GM23338 (cell line): ENCODE data around the gene ZFP42.

Experiments
- CREB1 ChIP-seq: fragments of 250-450 bp; sonication (Bioruptor Pico); IDR thresholded peaks from 2 replicates; pipeline ENCODE4 v1.5.0; 2020; ENCODE audit warnings: low read depth, mild to moderate bottlenecking, moderate library complexity
- EZH2 ChIP-seq: fragments of 200-600 bp; sonication (generic); IDR thresholded peaks from one replicate; pipeline ENCODE4 v1.8.0; 2017; ENCODE audit warnings: antibody characterized with exemption, mild to moderate bottlenecking, low read depth; ENCODE audit not compliant: unreplicated experiment
- EZH2phosphoT487 ChIP-seq: fragments of 200-600 bp; sonication (generic); IDR thresholded peaks from one replicate; pipeline ENCODE4 v1.8.1; 2018; ENCODE audit warnings: antibody characterized with exemption; ENCODE audit not compliant: unreplicated experiment
- JUNB ChIP-seq: IDR thresholded peaks from one replicate; pipeline ENCODE4 v1.6.1; 2016; ENCODE audit warnings: antibody characterized with exemption; ENCODE audit not compliant: unreplicated experiment
- POLR2AphosphoS5 ChIP-seq: IDR thresholded peaks from 2 replicates; pipeline ENCODE4 v1.6.1; 2016; ENCODE audit warnings: antibody characterized with exemption, low read depth
- ZNF114 ChIP-seq: fragments of 250-450 bp; sonication (Bioruptor Pico); IDR thresholded peaks from 2 replicates; pipeline ENCODE4 v1.5.0; 2020; ENCODE audit warnings: mild to moderate bottlenecking, moderate library complexity
- TF ChIP-seq, protein P1 (sequence below), 2 experiments: fragments of 200-600 bp in 1 of 2; sonication (generic) in 1 of 2; conservative IDR thresholded peaks; 2 replicates each; pipeline versions ENCODE4 v1.5.1 to v1.6.1; 2016 to 2017; ENCODE audit warnings: antibody characterized with exemption in 2 of 2, low read depth in 2 of 2, mild to moderate bottlenecking in 2 of 2, moderate library complexity in 1 of 2
- TF ChIP-seq, protein P2 (sequence below): IDR thresholded peaks from one replicate; pipeline ENCODE4 v1.6.1; 2018; ENCODE audit warnings: antibody characterized with exemption; ENCODE audit not compliant: unreplicated experiment

DNA sequence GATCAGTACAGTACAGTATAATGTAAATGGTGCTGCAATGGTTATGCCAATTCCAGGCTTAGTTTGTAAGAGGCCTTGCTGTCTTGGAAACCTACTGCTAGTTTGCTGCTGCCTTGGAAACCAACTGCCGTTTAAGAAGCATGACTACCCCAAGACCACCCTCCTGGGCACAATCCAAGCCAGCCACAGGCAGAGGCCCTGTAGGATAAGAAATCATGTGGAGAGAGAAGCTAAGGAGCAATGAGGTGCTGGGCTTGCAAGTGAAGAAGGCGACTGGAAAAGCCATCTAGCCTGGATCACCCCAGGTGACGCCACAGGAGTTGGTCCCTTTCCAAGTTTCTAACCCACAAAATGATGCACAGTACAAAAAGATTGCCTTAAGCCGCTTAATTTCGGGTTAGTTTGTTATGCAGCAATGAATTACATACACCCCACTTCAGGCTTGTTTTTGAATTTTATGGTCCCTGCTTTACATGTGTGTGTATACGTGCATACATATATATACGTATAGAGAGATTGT is 16.9 kb downstream of the ZFP42 start:
- TF ChIP-seq POLR2AphosphoS5: no peak
- TF ChIP-seq, protein P1, sequence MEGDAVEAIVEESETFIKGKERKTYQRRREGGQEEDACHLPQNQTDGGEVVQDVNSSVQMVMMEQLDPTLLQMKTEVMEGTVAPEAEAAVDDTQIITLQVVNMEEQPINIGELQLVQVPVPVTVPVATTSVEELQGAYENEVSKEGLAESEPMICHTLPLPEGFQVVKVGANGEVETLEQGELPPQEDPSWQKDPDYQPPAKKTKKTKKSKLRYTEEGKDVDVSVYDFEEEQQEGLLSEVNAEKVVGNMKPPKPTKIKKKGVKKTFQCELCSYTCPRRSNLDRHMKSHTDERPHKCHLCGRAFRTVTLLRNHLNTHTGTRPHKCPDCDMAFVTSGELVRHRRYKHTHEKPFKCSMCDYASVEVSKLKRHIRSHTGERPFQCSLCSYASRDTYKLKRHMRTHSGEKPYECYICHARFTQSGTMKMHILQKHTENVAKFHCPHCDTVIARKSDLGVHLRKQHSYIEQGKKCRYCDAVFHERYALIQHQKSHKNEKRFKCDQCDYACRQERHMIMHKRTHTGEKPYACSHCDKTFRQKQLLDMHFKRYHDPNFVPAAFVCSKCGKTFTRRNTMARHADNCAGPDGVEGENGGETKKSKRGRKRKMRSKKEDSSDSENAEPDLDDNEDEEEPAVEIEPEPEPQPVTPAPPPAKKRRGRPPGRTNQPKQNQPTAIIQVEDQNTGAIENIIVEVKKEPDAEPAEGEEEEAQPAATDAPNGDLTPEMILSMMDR (conservative IDR thresholded peaks at IDR 0.05; ENCODE audit: low read depth in 2 of 2): no peak
- TF ChIP-seq EZH2: no peak
- no peak for TF ChIP-seq ZNF114 (CRISPR knock-in tag)
- TF ChIP-seq, protein P2, sequence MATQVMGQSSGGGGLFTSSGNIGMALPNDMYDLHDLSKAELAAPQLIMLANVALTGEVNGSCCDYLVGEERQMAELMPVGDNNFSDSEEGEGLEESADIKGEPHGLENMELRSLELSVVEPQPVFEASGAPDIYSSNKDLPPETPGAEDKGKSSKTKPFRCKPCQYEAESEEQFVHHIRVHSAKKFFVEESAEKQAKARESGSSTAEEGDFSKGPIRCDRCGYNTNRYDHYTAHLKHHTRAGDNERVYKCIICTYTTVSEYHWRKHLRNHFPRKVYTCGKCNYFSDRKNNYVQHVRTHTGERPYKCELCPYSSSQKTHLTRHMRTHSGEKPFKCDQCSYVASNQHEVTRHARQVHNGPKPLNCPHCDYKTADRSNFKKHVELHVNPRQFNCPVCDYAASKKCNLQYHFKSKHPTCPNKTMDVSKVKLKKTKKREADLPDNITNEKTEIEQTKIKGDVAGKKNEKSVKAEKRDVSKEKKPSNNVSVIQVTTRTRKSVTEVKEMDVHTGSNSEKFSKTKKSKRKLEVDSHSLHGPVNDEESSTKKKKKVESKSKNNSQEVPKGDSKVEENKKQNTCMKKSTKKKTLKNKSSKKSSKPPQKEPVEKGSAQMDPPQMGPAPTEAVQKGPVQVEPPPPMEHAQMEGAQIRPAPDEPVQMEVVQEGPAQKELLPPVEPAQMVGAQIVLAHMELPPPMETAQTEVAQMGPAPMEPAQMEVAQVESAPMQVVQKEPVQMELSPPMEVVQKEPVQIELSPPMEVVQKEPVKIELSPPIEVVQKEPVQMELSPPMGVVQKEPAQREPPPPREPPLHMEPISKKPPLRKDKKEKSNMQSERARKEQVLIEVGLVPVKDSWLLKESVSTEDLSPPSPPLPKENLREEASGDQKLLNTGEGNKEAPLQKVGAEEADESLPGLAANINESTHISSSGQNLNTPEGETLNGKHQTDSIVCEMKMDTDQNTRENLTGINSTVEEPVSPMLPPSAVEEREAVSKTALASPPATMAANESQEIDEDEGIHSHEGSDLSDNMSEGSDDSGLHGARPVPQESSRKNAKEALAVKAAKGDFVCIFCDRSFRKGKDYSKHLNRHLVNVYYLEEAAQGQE: no peak
- TF ChIP-seq CREB1: no peak
- no peak for TF ChIP-seq JUNB
- no peak for TF ChIP-seq EZH2phosphoT487
